GM04504 (cell line): ENCODE measurements around the gene INHA.

ENCODE experiments used
- DNase-seq: peaks from one replicate; pipeline ENCODE4 v3.0.0-alpha.2; 2012; ENCODE audit warnings: low read depth

The INHA gene

GRCh38 chr2:219574484-219575311 is 2.6 kb downstream of the INHA start:
- DNase-seq = no peak

GRCh38 chr2:219575566-219576504 is 3.7 kb downstream of the INHA start:
- DNase-seq = no peak

DNA sequence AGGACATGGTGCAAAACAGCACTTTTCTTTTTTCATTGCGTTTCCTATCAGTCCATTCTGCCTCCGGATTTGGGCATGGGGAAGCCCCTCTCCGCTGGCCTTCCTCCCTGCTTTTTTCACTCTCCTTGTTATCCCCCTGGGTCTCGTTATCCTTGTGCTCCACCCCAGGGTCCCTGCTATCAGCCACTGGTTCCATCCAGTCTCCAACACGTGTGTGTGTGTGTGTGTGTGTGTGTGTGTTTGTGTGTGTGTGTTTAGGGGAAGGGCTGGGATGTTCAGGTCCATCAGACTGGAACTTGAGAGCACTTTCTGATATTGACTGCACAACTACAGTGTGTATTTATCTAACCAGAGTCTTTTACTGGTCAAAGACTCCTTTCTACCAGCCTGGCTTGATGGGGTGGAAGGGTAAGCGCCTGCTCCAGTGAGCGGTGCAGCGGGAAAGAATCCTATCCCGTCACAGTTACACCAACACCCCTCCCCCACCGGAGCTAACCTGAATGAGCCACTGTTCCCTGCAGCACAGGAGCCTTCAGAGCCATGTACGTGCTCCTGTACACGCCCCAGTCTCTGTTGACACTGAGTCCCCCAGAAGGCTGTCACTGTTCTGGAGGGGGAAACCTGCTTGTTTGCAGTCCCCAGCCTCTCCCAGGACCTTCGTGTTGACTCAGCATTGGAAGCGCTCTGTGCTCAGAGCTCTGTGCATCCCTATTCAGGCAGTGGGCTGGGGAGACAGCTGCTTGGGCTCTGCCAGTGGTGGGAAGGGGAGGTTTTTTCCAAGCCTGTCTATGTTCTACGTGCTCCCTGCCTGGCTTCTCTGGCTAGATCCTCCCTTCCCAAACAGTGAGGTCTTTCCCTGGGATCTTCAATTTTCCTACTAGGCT is 4.6 kb downstream of the INHA start:
- DNase-seq = no peak

GRCh38 chr2:219578811-219579613 is 6.9 kb downstream of the INHA start:
- no peak for DNase-seq

DNA sequence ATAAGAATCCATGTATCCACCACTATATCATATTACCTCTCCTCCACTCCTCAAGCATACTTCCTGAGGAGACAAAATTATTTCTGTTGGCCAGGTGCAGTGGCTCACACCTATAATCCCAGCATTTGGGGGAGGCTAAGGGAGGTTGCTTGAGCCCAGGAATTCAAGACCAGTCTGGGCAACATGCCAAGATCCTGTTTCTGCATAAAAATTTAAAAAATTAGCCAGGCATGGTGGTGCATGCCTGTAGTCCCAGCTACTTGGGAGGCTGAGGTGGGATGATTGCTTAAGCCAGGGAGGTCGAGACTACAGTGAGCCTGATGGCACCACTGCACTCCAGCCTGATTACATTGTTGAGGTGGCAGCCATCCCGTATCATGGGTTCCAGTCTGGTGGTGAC is 9.2 kb downstream of the INHA start:
- DNase-seq = no peak

DNA sequence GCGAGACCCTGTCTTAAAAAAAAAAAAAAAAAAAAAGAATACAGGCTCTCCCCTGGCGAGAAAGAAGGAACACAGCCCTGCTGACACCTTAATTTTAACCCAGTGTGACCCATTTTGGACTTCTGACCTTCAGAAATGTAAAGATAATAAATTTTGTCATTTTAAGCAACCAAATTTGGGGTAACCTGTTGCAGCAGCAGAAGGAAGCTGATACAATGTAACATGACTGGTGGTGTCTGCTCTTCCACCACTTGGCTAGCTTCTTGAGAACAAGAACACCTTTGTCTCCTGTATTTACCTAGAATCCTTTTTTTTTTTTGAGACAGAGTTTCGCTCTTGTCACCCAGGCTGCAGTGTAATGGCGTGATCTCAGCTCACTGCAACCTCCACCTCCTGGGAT is 19.0 kb downstream of the INHA start:
- no peak for DNase-seq

- no peak for DNase-seq
Observed at GRCh38 chr2:219592736-219593135, 20.6 kb downstream of the INHA start.

- no peak for DNase-seq
Observed at GRCh38 chr2:219593154-219593553, 21.0 kb downstream of the INHA start.

DNA sequence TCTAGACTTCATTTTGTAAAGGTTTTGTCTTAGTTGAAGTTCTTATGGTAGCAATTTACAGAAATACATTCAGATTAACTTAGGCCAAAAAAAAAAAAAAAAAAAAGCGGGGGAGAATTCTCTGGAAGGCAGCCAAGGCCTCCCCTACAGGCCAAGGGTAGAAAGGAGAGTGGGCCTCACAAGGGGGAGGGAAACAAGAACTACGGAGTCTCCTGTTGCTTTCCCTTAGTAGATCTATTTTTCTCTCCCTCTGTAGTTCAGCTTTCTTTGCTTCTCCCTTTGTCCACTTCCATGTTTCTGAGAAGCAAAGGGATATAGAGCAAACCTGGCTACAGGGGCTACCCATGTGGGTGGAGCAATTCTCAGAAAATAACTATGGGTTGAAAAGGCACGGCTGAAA is 23.1 kb downstream of the INHA start:
- DNase-seq = no peak

- no peak for DNase-seq
Observed at GRCh38 chr2:219596954-219597551, 24.9 kb downstream of the INHA start.

DNA sequence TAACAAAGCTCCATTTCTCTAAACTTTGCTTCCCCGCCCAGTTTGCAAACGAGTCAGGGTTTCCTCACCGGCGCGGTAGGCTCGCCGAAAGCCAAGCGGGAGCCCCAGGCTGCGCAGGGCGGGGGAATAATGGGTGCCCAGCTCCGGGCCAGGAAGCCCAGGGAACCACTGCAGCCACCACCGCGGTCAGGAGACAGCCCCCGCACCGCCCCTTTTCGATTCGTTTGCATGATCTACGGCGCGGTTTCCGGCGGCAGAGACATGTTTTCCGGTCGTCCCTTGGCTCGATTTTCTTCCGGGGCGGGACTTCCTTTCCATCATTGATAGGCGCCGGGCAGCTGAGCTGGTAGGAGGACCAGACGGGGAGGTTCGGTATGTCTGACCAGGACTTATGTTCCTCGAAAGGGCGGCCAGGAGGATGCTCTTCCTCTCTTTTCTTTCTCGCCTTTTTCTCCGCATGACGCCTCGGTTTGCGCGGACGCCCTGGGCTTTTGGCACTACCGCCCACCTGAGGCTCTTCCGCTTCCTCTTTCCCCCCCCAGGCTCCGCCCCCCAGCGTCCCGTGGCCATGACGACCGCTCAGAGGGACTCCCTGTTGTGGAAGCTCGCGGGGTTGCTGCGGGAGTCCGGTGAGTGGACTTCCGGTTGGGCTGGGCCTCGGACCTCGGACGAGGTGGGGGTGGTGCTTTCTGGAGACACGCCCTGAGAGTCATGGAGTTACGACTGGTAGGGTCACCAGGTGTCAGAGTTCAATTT is 25.6 kb downstream of the INHA start, which contains the start of gene STK11IP:
TSS of gene STK11IP (plus strand) at position 306 of the 756 bp plus-strand sequence. CDS start at position 569, 263 bp downstream.
- peak; percentile 96 for DNase-seq

DNA sequence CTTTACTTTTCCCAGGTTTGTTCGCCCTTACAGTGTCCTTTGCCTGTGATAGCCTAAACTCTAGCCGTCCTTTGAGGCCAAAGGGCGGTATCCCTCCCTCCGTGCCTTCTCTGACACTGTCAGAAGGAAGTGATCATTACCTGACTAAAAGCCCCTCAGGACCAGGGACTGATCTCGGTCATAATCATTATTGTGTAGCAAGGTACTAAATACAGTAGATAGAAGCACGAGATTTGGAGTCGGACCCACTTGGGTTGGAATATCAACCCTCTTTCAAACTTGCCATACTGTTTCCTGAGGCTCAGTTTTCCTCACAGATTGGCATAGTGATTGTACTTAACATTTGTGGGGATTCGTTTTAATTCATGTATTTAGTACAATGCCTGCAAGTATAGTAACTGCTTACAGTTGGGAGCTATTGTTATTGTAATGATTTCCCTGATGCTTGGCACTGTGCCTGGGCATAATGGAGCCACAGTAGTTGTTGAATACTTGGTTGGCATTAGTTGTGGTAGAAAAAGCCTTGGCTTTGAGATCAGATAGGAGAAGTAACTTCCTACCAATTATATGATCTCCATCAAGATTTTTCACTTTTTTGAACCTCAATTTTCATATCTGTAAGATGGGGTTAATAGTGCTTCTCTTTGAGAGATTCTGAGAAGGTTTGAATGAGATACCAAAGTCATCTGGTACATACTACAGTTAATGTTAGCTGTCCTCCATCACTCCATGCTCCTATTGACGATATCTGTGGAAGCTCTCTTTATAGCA is 26.4 kb downstream of the INHA start:
- no peak for DNase-seq

DNA sequence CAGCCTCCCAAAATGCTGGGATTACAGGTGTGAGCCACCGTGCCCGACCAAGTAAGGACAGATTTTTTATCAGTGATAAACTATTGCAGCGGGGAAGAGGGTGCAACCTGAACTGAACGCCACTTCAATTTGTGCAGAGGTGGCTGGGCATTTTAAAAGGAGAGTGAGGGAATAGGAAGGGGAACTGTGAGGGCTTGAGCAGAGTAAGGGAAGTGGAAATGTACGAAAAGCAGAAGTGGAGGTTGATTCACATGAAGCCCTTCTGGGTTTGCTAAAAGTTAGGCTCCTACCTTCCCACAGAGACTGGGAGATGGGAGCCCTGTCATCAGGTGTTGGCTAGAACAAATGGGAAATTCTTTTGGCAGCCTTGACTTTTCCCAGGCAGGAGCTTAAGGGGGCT is 31.7 kb downstream of the INHA start:
- no peak for DNase-seq

DNA sequence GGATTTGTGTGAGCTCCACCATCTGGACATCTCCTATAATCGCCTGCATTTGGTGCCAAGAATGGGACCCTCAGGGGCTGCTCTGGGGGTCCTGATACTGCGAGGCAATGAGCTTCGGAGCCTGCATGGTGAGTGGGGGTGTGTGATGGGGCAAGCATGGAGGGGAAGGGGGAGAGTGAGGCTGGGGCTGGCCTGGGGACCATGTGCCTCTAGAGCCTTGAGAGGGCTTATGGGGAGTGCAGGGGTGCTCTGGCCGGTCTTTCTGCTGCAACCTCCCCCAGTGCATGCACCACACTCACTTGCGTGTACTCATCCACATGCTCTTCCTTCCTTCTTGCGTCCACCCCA is 33.5 kb downstream of the INHA start:
- no peak for DNase-seq

DNA sequence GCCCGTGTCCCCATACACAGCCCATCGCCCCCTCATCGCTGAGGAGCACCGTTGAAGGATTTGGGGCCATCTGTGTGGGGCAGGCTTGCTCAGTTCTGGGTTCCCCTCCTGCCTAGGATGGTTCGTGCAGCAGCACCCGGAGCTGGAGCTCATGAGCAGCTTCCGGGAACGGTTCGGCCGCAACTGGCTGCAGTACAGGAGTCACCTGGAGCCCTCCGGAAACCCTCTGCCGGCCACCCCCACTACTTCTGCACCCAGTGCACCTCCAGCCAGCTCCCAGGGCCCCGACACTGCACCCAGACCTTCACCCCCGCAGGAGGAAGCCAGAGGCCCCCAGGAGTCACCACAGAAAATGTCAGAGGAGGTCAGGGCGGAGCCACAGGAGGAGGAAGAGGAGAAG is 35.8 kb downstream of the INHA start:
- DNase-seq = no peak

- no peak for DNase-seq
Observed at GRCh38 chr2:219608399-219608964, 36.4 kb downstream of the INHA start.

DNA sequence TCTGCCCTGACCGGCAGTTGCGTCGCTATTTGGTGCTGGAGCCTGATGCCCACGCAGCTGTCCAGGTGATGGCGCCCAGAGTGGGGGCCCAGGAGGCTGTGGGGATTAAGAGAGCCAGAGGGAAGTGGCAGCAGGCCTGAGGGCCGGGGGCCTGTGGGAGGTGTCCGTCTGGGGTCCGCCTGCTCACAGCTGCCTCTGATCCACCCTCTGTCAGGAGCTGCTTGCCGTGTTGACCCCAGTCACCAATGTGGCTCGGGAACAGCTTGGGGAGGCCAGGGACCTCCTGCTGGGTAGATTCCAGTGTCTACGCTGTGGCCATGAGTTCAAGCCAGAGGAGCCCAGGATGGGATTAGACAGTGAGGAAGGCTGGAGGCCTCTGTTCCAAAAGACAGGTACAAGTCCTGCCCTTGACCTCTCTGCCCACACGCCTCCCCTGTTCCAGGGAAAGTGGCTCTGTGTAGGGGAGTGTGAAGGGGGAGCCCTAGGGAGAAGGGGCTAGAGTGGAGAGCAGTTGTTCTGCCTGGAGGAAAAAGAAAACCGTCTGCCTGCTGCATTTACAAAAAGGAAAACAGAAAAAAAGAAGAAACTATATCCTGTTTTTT is 37.1 kb downstream of the INHA start:
- no peak for DNase-seq

DNA sequence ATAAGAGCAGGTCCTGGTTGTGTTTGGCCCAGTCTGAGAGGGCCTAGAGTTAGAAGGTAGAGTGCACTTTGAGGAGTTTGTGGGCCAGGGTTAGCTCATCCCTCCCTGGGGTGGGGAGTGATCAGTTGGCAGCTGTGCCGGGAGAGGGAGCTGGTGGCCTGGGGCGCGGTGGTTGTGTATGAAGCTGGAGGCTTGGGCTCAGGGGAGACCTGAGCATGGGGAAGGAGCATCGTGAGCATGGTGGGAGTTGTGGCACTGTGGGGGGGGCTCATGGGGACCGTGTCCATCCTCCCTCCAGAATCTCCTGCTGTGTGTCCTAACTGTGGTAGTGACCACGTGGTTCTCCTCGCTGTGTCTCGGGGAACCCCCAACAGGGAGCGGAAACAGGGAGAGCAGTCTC is 39.2 kb downstream of the INHA start:
- DNase-seq = no peak
